K562 (cell line): ENCODE measurements around the gene SCARF1. TPM values are rescaled to one million over a fixed set of nuclear protein-coding genes. Genes with fewer than 3 reads are reported as not detected.

Experiments
- ATF3 ChIP-seq, 2 experiments: fragments of 450-650 bp in 1 of 2; sonication (generic) in 1 of 2; formaldehyde crosslinking in 1 of 2; IDR thresholded peaks in 1 of 2; conservative IDR thresholded peaks in 1 of 2; 2 replicates each; pipeline versions ENCODE4 v1.6.1 to v1.8.1; 2016 to 2023; ENCODE audit warnings: mild to moderate bottlenecking in 2 of 2, moderate library complexity in 2 of 2, inconsistent platforms in 1 of 2, missing genetic modification reagents in 1 of 2
- BACH1 ChIP-seq: fragments of 200-800 bp; sonication (Bioruptor generic); IDR thresholded peaks from 2 replicates; pipeline ENCODE4 v1.6.1; 2016; ENCODE audit warnings: missing genetic modification characterization, missing compliant biosample characterization
- BCLAF1 ChIP-seq, 2 experiments: fragments of 450-650 bp in 1 of 2; IDR thresholded peaks; 2 replicates each; pipeline ENCODE4 v1.6.1; 2011 to 2017; ENCODE audit warnings: low read depth in 2 of 2, antibody characterized with exemption in 1 of 2, borderline replicate concordance in 1 of 2, low read length in 1 of 2, mild to moderate bottlenecking in 1 of 2, mixed read lengths in 1 of 2; ENCODE audit not compliant: control insufficient read depth in 1 of 2
- BHLHE40 ChIP-seq: IDR thresholded peaks from 2 replicates; pipeline ENCODE4 v1.6.1; 2011; ENCODE audit warnings: low read length, improper control_type of control experiment
- DIDO1 ChIP-seq: fragments of 450-650 bp; IDR thresholded peaks from 2 replicates; pipeline ENCODE4 v1.6.1; 2016; ENCODE audit warnings: low read depth, missing biosample characterization, missing genetic modification characterization
- HDAC3 ChIP-seq: fragments of 450-650 bp; IDR thresholded peaks from 2 replicates; pipeline ENCODE4 v1.6.1; 2018; ENCODE audit warnings: borderline replicate concordance, mild to moderate bottlenecking, moderate library complexity; ENCODE audit not compliant: partially characterized antibody
- KLF6 ChIP-seq: fragments of 250-450 bp; sonication (Bioruptor Pico); IDR thresholded peaks from 2 replicates; pipeline ENCODE4 v1.4.0; 2020; ENCODE audit warnings: mild to moderate bottlenecking, moderate library complexity, borderline replicate concordance
- MCM3 ChIP-seq: fragments of 450-650 bp; IDR thresholded peaks from 2 replicates; pipeline ENCODE4 v1.6.1; 2016
- RAD21 ChIP-seq, 2 experiments: fragments of 250-450 bp in 1 of 2; fragments of 450-650 bp in 1 of 2; sonication (Bioruptor Pico) in 1 of 2; formaldehyde crosslinking in 1 of 2; IDR thresholded peaks in 1 of 2; conservative IDR thresholded peaks in 1 of 2; 2 replicates each; pipeline versions ENCODE4 v1.4.0 to v1.8.0; 2020 to 2022; ENCODE audit warnings: mild to moderate bottlenecking in 2 of 2, moderate library complexity in 1 of 2
- SETDB1 ChIP-seq: IDR thresholded peaks from one replicate; pipeline ENCODE4 v1.6.1; 2012; ENCODE audit warnings: low read length, control low read depth, inconsistent platforms
- SMAD4 ChIP-seq: fragments of 250-450 bp; sonication (Bioruptor Pico); conservative IDR thresholded peaks from 2 replicates; pipeline ENCODE4 v1.8.0; 2021; ENCODE audit warnings: inconsistent platforms, mild to moderate bottlenecking, moderate library complexity
- SMARCC2 ChIP-seq: fragments of 450-650 bp; IDR thresholded peaks from 2 replicates; pipeline ENCODE4 v1.6.1; 2017; ENCODE audit warnings: antibody characterized with exemption, moderate library complexity, mild to moderate bottlenecking, low read depth
- SP1 ChIP-seq: sonication (generic); formaldehyde crosslinking; IDR thresholded peaks from 2 replicates; pipeline ENCODE4 v1.8.1; 2022; ENCODE audit warnings: mild to moderate bottlenecking, missing genetic modification reagents
- SRSF9 ChIP-seq: fragments of 200-400 bp; formaldehyde crosslinking; IDR thresholded peaks from 2 replicates; pipeline ENCODE4 v1.6.1; 2017; ENCODE audit warnings: low read depth, low read length, borderline replicate concordance
- TAF7 ChIP-seq: fragments of 450-650 bp; IDR thresholded peaks from 2 replicates; pipeline ENCODE4 v1.6.1; 2016; ENCODE audit warnings: missing genetic modification characterization, missing compliant biosample characterization
- USF2 ChIP-seq: sonication (generic); formaldehyde crosslinking; IDR thresholded peaks from 2 replicates; pipeline ENCODE4 v1.5.0; 2020; ENCODE audit warnings: missing genetic modification reagents
- WHSC1 ChIP-seq: IDR thresholded peaks from one replicate; pipeline ENCODE4 v1.6.1; 2012; ENCODE audit warnings: low read length, control low read depth, inconsistent platforms
- ZBTB43 ChIP-seq: sonication (generic); formaldehyde crosslinking; IDR thresholded peaks from 2 replicates; pipeline ENCODE4 v1.8.0; 2023; ENCODE audit warnings: mild to moderate bottlenecking, missing genetic modification reagents
- ZNF347 ChIP-seq: fragments of 450-650 bp; formaldehyde crosslinking; IDR thresholded peaks from 2 replicates; pipeline ENCODE4 v1.4.0; 2020; ENCODE audit warnings: low read depth, mild to moderate bottlenecking, moderate library complexity
- ZNF551 ChIP-seq: fragments of 250-450 bp; sonication (Bioruptor Pico); IDR thresholded peaks from 2 replicates; pipeline ENCODE4 v1.5.0; 2021; ENCODE audit warnings: mild to moderate bottlenecking, moderate library complexity
- ZNF707 ChIP-seq: fragments of 250-450 bp; sonication (Bioruptor Pico); conservative IDR thresholded peaks from 2 replicates; pipeline ENCODE4 v1.8.0; 2022; ENCODE audit warnings: inconsistent platforms, mild to moderate bottlenecking, moderate library complexity
- polyA plus RNA-seq, 8 experiments: library from polyadenylated mRNA; depleted of rRNA in 4 of 8; stranded (reverse) in 5 of 8; unstranded in 3 of 8; fragments of >200 nt; fragmentation: Nextera tagmentation in 2 of 8; fragmentation: Illumina TruSeq in 1 of 8; extraction: Ambion mirVana in 2 of 8; extraction: Trizol in 1 of 8; gene quantifications; 2 replicates each; pipeline versions ENCODE4 v1.2.1 to v1.2.3, GENCODE V29; 2011 to 2014; ENCODE audit warnings: inconsistent platforms in 1 of 8, missing spikeins in 1 of 8
- total RNA-seq, 7 experiments: library from RNA; depleted of rRNA in 6 of 7; stranded (reverse); fragments of >200 nt in 6 of 7; fragmentation: Illumina TruSeq in 2 of 7; extraction: Trizol in 2 of 7; gene quantifications; 2 replicates each; pipeline versions ENCODE4 v1.2.1 to v1.2.3, GENCODE V29; 2011 to 2021; ENCODE audit warnings: low replicate concordance in 1 of 7

Gene SCARF1
- total and polyA plus RNA-seq, 9 of the 15 experiments (the other 6 are each of a cell fraction or from before 2014, with no cell fraction given): 0.04 to 2.1 (median 0.63) TPM

GRCh38 chr17:1590029-1590746, 55.3 kb downstream of the SCARF1 start (continued):
- TF ChIP-seq WHSC1 (no peak), ZNF707 (CRISPR knock-in tag) (no peak), SP1 (no peak), HDAC3 (no peak), DIDO1 (tag) (no peak), RAD21 (CRISPR knock-in tag; conservative IDR thresholded peaks at IDR 0.05 in 1 of 2, IDR thresholded peaks at IDR 0.05 in 1 of 2) (no peak), SETDB1 (no peak), BCLAF1 (IDR thresholded peaks at IDR 0.05; ENCODE audit: borderline replicate concordance in 1 of 2, control insufficient read depth in 1 of 2, low read depth in 2 of 2, low read length in 1 of 2) (no peak), ATF3 (IDR thresholded peaks at IDR 0.05) (peak; percentile 83), ATF3 (CRISPR knock-in tag; conservative IDR thresholded peaks at IDR 0.05) (no peak; the same call in 1 of the 2 replicates), KLF6 (CRISPR knock-in tag) (no peak), SRSF9 (no peak), USF2 (CRISPR knock-in tag) (no peak), BACH1 (tag) (peak; percentile 73; the same call in 1 of the 2 replicates), ZBTB43 (CRISPR knock-in tag) (no peak), SMAD4 (0 out of 2 replicates have a peak, but pooled peaks have one; percentile 31), BHLHE40 (no peak), ZNF347 (no peak), SMARCC2 (peak; percentile 89), TAF7 (tag) (no peak), ZNF551 (CRISPR knock-in tag) (no peak), MCM3 (no peak)
